Caco-2 (cell line): ENCODE results near the gene NTMT1. TPM values are rescaled to one million over a fixed set of nuclear protein-coding genes. Genes with fewer than 3 reads are reported as not detected.

Experiments used
- BruUV-seq: library from RNA; stranded (reverse); fragments of 400-500 nt; replicated peaks from 2 replicates; lab custom pipeline; 2021; lab: Mats Ljungman, UMichigan
- CTCF ChIA-PET: fragments of 300-600 bp; sonication (Branson Sonifier 250); formaldehyde crosslinking; loops from one replicate; lab custom pipeline; 2022; ENCODE audit warnings: antibody characterized with exemption; lab: Charles Lee
- POLR2A ChIA-PET: fragments of 300-600 bp; sonication (Branson Sonifier 250); formaldehyde crosslinking; loops from one replicate; lab custom pipeline; 2022; ENCODE audit warnings: antibody characterized with exemption; lab: Charles Lee
- DNase-seq, 2 experiments: peaks; one replicate each; pipeline versions ENCODE4 v3.0.0 to v3.0.0-alpha.2; 2020 to 2022
- H3K27me3 ChIP-seq: replicated peaks from 2 replicates; pipeline ENCODE4 v1.6.0; 2011; ENCODE audit warnings: low read length; ENCODE audit not compliant: control insufficient read depth, insufficient read depth
- H3K36me3 ChIP-seq: 2 replicates; pipeline ENCODE4 v1.5.1; 2011; ENCODE audit warnings: low read length; ENCODE audit not compliant: control insufficient read depth, insufficient read depth
- H3K4me1 ChIP-seq: fragments of 250-450 bp; sonication (Bioruptor Pico); 2 replicates; pipeline ENCODE4 v1.5.1; 2020; ENCODE audit warnings: mild to moderate bottlenecking
- H3K4me3 ChIP-seq: 2 replicates; pipeline ENCODE4 v1.5.1; 2011; ENCODE audit warnings: low read depth, mild to moderate bottlenecking, control low read depth, low read length
- H3K9me3 ChIP-seq: fragments of 250-450 bp; sonication (Bioruptor Pico); 2 replicates; pipeline ENCODE4 v1.5.1; 2020; ENCODE audit warnings: mild to moderate bottlenecking, moderate library complexity
- H3K27ac Mint-ChIP-seq: one replicate; pipeline ENCODE4 v1.8.0; 2022; ENCODE audit warnings: mixed read lengths; ENCODE audit not compliant: unreplicated experiment
- H3K27me3 Mint-ChIP-seq: one replicate; pipeline ENCODE4 v1.8.0; 2022; ENCODE audit warnings: mixed read lengths; ENCODE audit not compliant: insufficient read depth, unreplicated experiment
- H3K36me3 Mint-ChIP-seq: one replicate; pipeline ENCODE4 v1.8.0; 2022; ENCODE audit warnings: mild to moderate bottlenecking, mixed read lengths; ENCODE audit not compliant: insufficient read depth, unreplicated experiment
- H3K4me1 Mint-ChIP-seq: one replicate; pipeline ENCODE4 v1.8.0; 2022; ENCODE audit warnings: low read depth, mixed read lengths; ENCODE audit not compliant: unreplicated experiment
- H3K4me3 Mint-ChIP-seq: one replicate; pipeline ENCODE4 v1.8.0; 2022; ENCODE audit warnings: mild to moderate bottlenecking, moderate library complexity, mixed read lengths; ENCODE audit not compliant: unreplicated experiment
- H3K9me3 Mint-ChIP-seq: one replicate; pipeline ENCODE4 v1.8.0; 2022; ENCODE audit warnings: mixed read lengths; ENCODE audit not compliant: unreplicated experiment
- CTCF ChIP-seq, 2 experiments: fragments of 200-600 bp in 1 of 2; IDR thresholded peaks; 1 replicate in 1 of 2; 2 replicates in 1 of 2; pipeline versions ENCODE4 v1.5.1 to v1.8.0; 2011 to 2022; ENCODE audit warnings: antibody characterized with exemption in 1 of 2, control low read depth in 1 of 2, inconsistent platforms in 1 of 2, low read depth in 1 of 2, low read length in 1 of 2, mild to moderate bottlenecking in 1 of 2, moderate library complexity in 1 of 2; ENCODE audit not compliant: insufficient read depth in 1 of 2, severe bottlenecking in 1 of 2, unreplicated experiment in 1 of 2
- intact Hi-C: fragments of 100-400 bp; cut with micrococcal nuclease; formaldehyde crosslinking; loops from one replicate; pipeline ENCODE4 v1.10.0; 2022; ENCODE audit not compliant: unreplicated experiment
- total RNA-seq: library from RNA; stranded (reverse); gene quantifications from 2 replicates; pipeline ENCODE4 v1.2.3, GENCODE V29; 2022

Gene NTMT1
- total RNA-seq, 1 experiment from 2014 or later, result 44.1 TPM

GRCh38 chr9:129649726-129650679, 24.0 kb downstream of the NTMT1 start:
- no peaks in the 10 kb centered on the region for H3K4me1 Mint-ChIP-seq
- no peaks in the 10 kb centered on the region for H3K36me3 Mint-ChIP-seq
- no peak for DNase-seq
- Histone ChIP-seq H3K4me1 (no peaks in the 10 kb centered on the region), H3K27me3 (no peaks in the 10 kb centered on the region), H3K36me3 (no peaks in the 10 kb centered on the region), H3K9me3 (no peaks in the 10 kb centered on the region), H3K4me3 (no peak overlapping the region)
- intact Hi-C loops, result no loop called here
- POLR2A ChIA-PET, result no interaction called here
- no peak for TF ChIP-seq CTCF (IDR thresholded peaks at IDR 0.05; ENCODE audit: insufficient read depth in 1 of 2, low read depth in 1 of 2, low read length in 1 of 2, severe bottlenecking in 1 of 2, unreplicated experiment in 1 of 2)
- H3K9me3 Mint-ChIP-seq, result no peaks in the 10 kb centered on the region
- no TSS peak for BruUV-seq
- H3K27me3 Mint-ChIP-seq, result no peaks in the 10 kb centered on the region
- no peak overlapping the region for H3K4me3 Mint-ChIP-seq
- CTCF ChIA-PET, result no interaction called here
- peak overlapping the region; percentile 17 for H3K27ac Mint-ChIP-seq

- H3K9me3 ChIP-seq, result no peaks in the 10 kb centered on the region
- CTCF ChIA-PET, result no interaction called here
- no peak for TF ChIP-seq CTCF (IDR thresholded peaks at IDR 0.05; ENCODE audit: insufficient read depth in 1 of 2, low read depth in 1 of 2, low read length in 1 of 2, severe bottlenecking in 1 of 2, unreplicated experiment in 1 of 2)
- Mint-ChIP-seq H3K4me1 (no peaks in the 10 kb centered on the region), H3K36me3 (no peaks in the 10 kb centered on the region), H3K27me3 (no peaks in the 10 kb centered on the region), H3K27ac (peak overlapping the region; percentile 17), H3K9me3 (no peaks in the 10 kb centered on the region), H3K4me3 (no peak overlapping the region)
- POLR2A ChIA-PET, result no interaction called here
- DNase-seq, result no peak
- intact Hi-C loops, result no loop called here
- H3K4me3 ChIP-seq, result no peak overlapping the region
- H3K27me3 ChIP-seq, result no peaks in the 10 kb centered on the region
- H3K36me3 ChIP-seq, result no peaks in the 10 kb centered on the region
- no TSS peak for BruUV-seq
- no peaks in the 10 kb centered on the region for H3K4me1 ChIP-seq
Observed at GRCh38 chr9:129650680-129651235, 24.8 kb downstream of the NTMT1 start.

- POLR2A ChIA-PET, result no interaction called here
- H3K4me3 ChIP-seq, result no peak overlapping the region
- Mint-ChIP-seq H3K27ac (no peak overlapping the region), H3K4me1 (no peaks in the 10 kb centered on the region), H3K9me3 (no peaks in the 10 kb centered on the region), H3K36me3 (no peaks in the 10 kb centered on the region), H3K4me3 (no peak overlapping the region), H3K27me3 (peaks cover 2% of the 10 kb centered on the region)
- TF ChIP-seq CTCF (IDR thresholded peaks at IDR 0.05; ENCODE audit: insufficient read depth in 1 of 2, low read depth in 1 of 2, low read length in 1 of 2, severe bottlenecking in 1 of 2, unreplicated experiment in 1 of 2), result no peak
- no peaks in the 10 kb centered on the region for H3K36me3 ChIP-seq
- no peaks in the 10 kb centered on the region for H3K4me1 ChIP-seq
- DNase-seq, result no peak
- no TSS peak for BruUV-seq
- intact Hi-C loops, result no loop called here
- CTCF ChIA-PET, result no interaction called here
- H3K9me3 ChIP-seq, result no peaks in the 10 kb centered on the region
- no peaks in the 10 kb centered on the region for H3K27me3 ChIP-seq
Observed at GRCh38 chr9:129653823-129654553, 28.0 kb downstream of the NTMT1 start.
